Calu3 (cell line): ENCODE measurements around the gene CACNA1G. TPM values are rescaled to one million over a fixed set of nuclear protein-coding genes. Genes with fewer than 3 reads are reported as not detected.

Experiments used
- BruUV-seq: library from RNA; stranded (reverse); fragments of 400-500 nt; replicated peaks from 2 replicates; lab custom pipeline; 2021; lab: Mats Ljungman, UMichigan
- CTCF ChIA-PET: fragments of 300-600 bp; sonication (Branson Sonifier 250); formaldehyde crosslinking; loops from one replicate; lab custom pipeline; 2022; ENCODE audit warnings: antibody characterized with exemption; lab: Charles Lee
- DNase-seq: peaks from one replicate; pipeline ENCODE4 v3.0.0; 2022
- H3K27ac Mint-ChIP-seq: one replicate; pipeline ENCODE4 v1.8.0; 2022; ENCODE audit warnings: mixed read lengths; ENCODE audit not compliant: unreplicated experiment
- H3K27me3 Mint-ChIP-seq: one replicate; pipeline ENCODE4 v1.8.0; 2022; ENCODE audit warnings: mixed read lengths; ENCODE audit not compliant: unreplicated experiment
- H3K36me3 Mint-ChIP-seq: one replicate; pipeline ENCODE4 v1.8.0; 2022; ENCODE audit warnings: mild to moderate bottlenecking, moderate library complexity, mixed read lengths; ENCODE audit not compliant: insufficient read depth, unreplicated experiment
- H3K4me1 Mint-ChIP-seq: one replicate; pipeline ENCODE4 v1.8.0; 2022; ENCODE audit warnings: mild to moderate bottlenecking, low read depth, mixed read lengths; ENCODE audit not compliant: unreplicated experiment
- H3K4me3 Mint-ChIP-seq: one replicate; pipeline ENCODE4 v1.8.0; 2022; ENCODE audit warnings: mild to moderate bottlenecking, low read depth, moderate library complexity, mixed read lengths; ENCODE audit not compliant: unreplicated experiment
- H3K9me3 Mint-ChIP-seq: one replicate; pipeline ENCODE4 v1.8.0; 2022; ENCODE audit warnings: low read depth, mixed read lengths; ENCODE audit not compliant: unreplicated experiment
- CTCF ChIP-seq: fragments of 200-600 bp; IDR thresholded peaks from one replicate; pipeline ENCODE4 v1.8.0; 2022; ENCODE audit warnings: antibody characterized with exemption; ENCODE audit not compliant: unreplicated experiment
- intact Hi-C: fragments of 100-400 bp; cut with micrococcal nuclease; formaldehyde crosslinking; loops from one replicate; pipeline ENCODE4 v1.10.0; 2022; ENCODE audit not compliant: unreplicated experiment
- total RNA-seq: library from RNA; stranded (reverse); gene quantifications from 2 replicates; pipeline ENCODE4 v1.2.3, GENCODE V29; 2022

CACNA1G gene
- total RNA-seq, 1 experiment from 2014 or later, result not detected

GRCh38 chr17:50642722-50643656 is 82.5 kb downstream of the CACNA1G start:
- H3K4me1 Mint-ChIP-seq, result peaks cover 55% of the 10 kb centered on the region
- intact Hi-C loops, result no loop called here
- H3K4me3 Mint-ChIP-seq, result no peak overlapping the region
- no peaks in the 10 kb centered on the region for H3K9me3 Mint-ChIP-seq
- BruUV-seq, result no TSS peak
- peak overlapping the region; percentile 8 for H3K27ac Mint-ChIP-seq
- CTCF ChIA-PET, result interaction anchor here (0.9 to 8.0 kb wide), 2 partner anchors 9 to 51 kb away, joined by 3 to 78 read pairs; no protein-coding TSS in a partner anchor
- peaks cover 52% of the 10 kb centered on the region for H3K36me3 Mint-ChIP-seq
- no peaks in the 10 kb centered on the region for H3K27me3 Mint-ChIP-seq
- no peak for DNase-seq
- TF ChIP-seq CTCF, result no peak

DNA sequence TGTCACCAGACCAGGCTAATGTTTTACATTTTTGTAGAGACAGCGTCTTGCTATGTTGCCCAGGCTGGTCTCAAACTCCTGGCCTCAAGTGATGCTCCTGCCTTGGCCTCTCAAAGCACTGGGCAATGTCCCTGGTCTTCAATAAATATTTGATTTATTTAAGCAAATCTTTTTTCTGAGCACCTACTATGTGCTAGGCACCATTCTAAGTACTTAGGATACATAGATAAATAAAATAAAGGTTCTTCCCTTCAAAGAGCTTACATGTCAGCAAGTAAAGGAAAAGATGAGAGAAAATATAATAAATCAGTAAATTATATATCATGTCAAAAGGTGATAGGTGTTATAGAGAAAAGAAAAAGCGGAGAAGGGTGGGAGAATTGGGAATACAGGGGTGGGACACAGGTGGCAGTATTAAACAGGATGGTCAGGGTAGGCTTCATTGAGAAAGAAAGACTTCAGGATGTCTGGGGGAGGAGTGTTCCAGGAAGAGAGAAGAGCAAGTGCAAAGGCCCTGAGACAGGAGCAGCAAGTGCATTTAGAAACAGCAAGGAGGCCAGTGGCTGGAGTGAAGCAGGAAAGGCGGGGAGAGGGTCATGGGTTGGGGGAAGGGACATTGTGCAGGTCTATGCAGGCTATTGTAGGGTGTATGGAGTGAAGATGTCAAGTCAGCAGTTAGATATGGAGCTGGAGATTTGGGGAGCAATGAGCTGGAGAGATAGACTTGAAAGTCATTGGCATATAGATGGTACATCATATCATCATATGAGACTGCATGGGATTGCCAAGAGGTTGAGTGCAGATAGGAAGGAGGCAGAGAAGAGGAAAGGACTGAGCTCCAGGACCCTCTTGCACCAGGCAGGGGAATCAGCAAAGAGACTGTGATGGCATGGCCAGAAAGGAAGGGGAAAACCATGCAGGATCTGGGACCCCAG is 85.5 kb downstream of the CACNA1G start:
- peaks cover 42% of the 10 kb centered on the region for H3K4me1 Mint-ChIP-seq
- H3K4me3 Mint-ChIP-seq, result no peak overlapping the region
- H3K9me3 Mint-ChIP-seq, result no peaks in the 10 kb centered on the region
- BruUV-seq, result no TSS peak
- CTCF ChIA-PET, result no interaction called here
- no peak for TF ChIP-seq CTCF
- DNase-seq, result no peak
- H3K27ac Mint-ChIP-seq, result no peak overlapping the region
- no peaks in the 10 kb centered on the region for H3K27me3 Mint-ChIP-seq
- intact Hi-C loops, result no loop called here
- H3K36me3 Mint-ChIP-seq, result peaks cover 28% of the 10 kb centered on the region

DNA sequence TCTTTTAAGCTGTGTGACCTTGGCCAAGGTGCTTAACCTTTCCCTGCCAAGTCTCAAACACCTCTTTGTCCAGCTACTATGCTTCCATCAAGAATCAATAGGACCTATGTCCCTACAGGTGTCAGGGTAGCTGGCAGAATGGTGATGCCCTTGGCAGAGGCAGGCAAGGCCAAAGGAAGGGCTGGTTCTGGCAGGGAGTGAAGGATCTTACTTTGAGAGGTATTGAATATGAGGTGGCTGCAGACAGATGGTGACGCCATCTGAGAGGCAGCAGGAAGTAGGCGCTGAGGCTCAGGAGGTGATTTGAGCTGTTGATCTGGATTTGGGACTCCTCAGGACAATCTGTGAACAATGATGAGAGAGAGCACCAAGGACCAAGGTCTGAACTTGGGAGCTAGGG is 86.7 kb downstream of the CACNA1G start:
- intact Hi-C loops, result no loop called here
- no peaks in the 10 kb centered on the region for H3K9me3 Mint-ChIP-seq
- peaks cover 19% of the 10 kb centered on the region for H3K36me3 Mint-ChIP-seq
- peaks cover 31% of the 10 kb centered on the region for H3K4me1 Mint-ChIP-seq
- no peak for TF ChIP-seq CTCF
- CTCF ChIA-PET, result no interaction called here
- no peak overlapping the region for H3K27ac Mint-ChIP-seq
- no peak overlapping the region for H3K4me3 Mint-ChIP-seq
- BruUV-seq, result no TSS peak
- DNase-seq, result no peak
- no peaks in the 10 kb centered on the region for H3K27me3 Mint-ChIP-seq
